Measurements from ENCODE around the gene SNX7. TPM values are rescaled to one million over a fixed set of nuclear protein-coding genes. Genes with fewer than 3 reads are reported as not detected.

The SNX7 gene
- total RNA-seq, 1 experiment from 2014 or later = 25.3 TPM

- ChIA-PET POLR2A (ENCODE audit: unreplicated experiment) (interaction anchor here (0.7 kb wide), 1 partner anchor 191 kb away, joined by 3 read pairs; no protein-coding TSS in a partner anchor), CTCF (no interaction called here)
- no peak overlapping the region for H3K4me3 ChIP-seq
- DNase-seq = no peak
- no peak for TF ChIP-seq EZH2 (IDR thresholded peaks at IDR 0.05; ENCODE audit: low read depth)
- TF ChIP-seq, protein P1, sequence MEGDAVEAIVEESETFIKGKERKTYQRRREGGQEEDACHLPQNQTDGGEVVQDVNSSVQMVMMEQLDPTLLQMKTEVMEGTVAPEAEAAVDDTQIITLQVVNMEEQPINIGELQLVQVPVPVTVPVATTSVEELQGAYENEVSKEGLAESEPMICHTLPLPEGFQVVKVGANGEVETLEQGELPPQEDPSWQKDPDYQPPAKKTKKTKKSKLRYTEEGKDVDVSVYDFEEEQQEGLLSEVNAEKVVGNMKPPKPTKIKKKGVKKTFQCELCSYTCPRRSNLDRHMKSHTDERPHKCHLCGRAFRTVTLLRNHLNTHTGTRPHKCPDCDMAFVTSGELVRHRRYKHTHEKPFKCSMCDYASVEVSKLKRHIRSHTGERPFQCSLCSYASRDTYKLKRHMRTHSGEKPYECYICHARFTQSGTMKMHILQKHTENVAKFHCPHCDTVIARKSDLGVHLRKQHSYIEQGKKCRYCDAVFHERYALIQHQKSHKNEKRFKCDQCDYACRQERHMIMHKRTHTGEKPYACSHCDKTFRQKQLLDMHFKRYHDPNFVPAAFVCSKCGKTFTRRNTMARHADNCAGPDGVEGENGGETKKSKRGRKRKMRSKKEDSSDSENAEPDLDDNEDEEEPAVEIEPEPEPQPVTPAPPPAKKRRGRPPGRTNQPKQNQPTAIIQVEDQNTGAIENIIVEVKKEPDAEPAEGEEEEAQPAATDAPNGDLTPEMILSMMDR (conservative IDR thresholded peaks at IDR 0.05) = no peak
- H3K36me3 ChIP-seq (ENCODE audit: low read depth) = no peaks in the 10 kb centered on the region
- intact Hi-C loops (cut with micrococcal nuclease; ENCODE audit: unreplicated experiment) = no loop called here
- H3K4me1 ChIP-seq (replicated peaks; ENCODE audit: insufficient read depth) = no peaks in the 10 kb centered on the region
- no peaks in the 10 kb centered on the region for H3K9me3 ChIP-seq (ENCODE audit: insufficient read depth, low read depth)
- H3K79me2 ChIP-seq (ENCODE audit: low read depth) = no peaks in the 10 kb centered on the region
- no peak overlapping the region for H3K4me2 ChIP-seq
- no peak overlapping the region for H2AFZ ChIP-seq
- no peak overlapping the region for H3K27ac ChIP-seq
- no peaks in the 10 kb centered on the region for H3K27me3 ChIP-seq (ENCODE audit: insufficient read depth, low read depth)
- no peaks in the 10 kb centered on the region; the same call in 1 of the 2 replicates for H3F3A ChIP-seq (ENCODE audit: insufficient read depth, low read depth)
- BruUV-seq (replicated peaks) = no TSS peak
- peaks cover 3% of the 10 kb centered on the region; the same call in 1 of the 2 replicates for H4K20me1 ChIP-seq (ENCODE audit: insufficient read depth)
- no peaks in the 10 kb centered on the region for H3K9me2 ChIP-seq (ENCODE audit: insufficient read depth)
Measured at GRCh38 chr1:98754176-98754575, 92.7 kb downstream of the SNX7 start.

DNA sequence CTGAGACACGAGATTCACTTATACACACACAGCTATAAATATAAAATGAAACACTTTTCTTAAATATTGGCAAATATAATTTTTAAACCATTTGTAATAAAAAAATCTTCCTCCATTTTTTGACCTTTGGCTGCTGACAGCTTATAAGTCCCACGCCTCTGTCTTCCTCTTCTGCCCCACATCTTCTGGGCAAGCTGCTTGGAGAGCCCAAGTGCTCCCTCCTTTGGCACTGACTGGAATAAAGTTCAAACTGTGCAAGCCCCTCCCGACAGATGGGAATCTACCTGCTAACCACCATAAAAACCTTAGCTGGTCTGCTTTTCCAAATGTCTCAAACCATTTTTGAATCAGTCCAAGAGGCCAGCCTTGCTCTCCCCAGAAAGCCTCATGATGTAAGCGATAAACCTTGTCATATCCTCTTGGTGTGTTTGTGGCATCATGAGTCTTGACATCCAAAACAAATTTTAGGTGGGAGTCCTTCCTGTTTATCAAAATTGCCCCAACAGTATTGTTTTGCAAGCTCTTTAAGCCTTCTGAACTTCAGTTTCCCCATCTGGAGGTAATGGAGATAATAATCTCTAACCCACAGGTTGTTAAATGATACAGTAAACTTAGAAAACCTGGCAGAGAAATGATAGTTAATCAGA, 99.8 kb downstream of the SNX7 start:
- peaks cover 3% of the 10 kb centered on the region; the same call in 1 of the 2 replicates for H4K20me1 ChIP-seq (ENCODE audit: insufficient read depth)
- no peaks in the 10 kb centered on the region for H3K36me3 ChIP-seq (ENCODE audit: low read depth)
- H3K4me3 ChIP-seq = no peak overlapping the region
- TF ChIP-seq EZH2 (IDR thresholded peaks at IDR 0.05; ENCODE audit: low read depth) = no peak
- TF ChIP-seq, protein P1 (conservative IDR thresholded peaks at IDR 0.05) = no peak; the same call in 1 of the 2 replicates
- no peaks in the 10 kb centered on the region for H3K27me3 ChIP-seq (ENCODE audit: insufficient read depth, low read depth)
- no peaks in the 10 kb centered on the region for H3K9me2 ChIP-seq (ENCODE audit: insufficient read depth)
- intact Hi-C loops (cut with micrococcal nuclease; ENCODE audit: unreplicated experiment) = no loop called here
- H3K4me2 ChIP-seq = no peak overlapping the region
- ChIA-PET CTCF (no interaction called here), POLR2A (ENCODE audit: unreplicated experiment) (no interaction called here)
- no peaks in the 10 kb centered on the region for H3K79me2 ChIP-seq (ENCODE audit: low read depth)
- no peaks in the 10 kb centered on the region; the same call in 1 of the 2 replicates for H3F3A ChIP-seq (ENCODE audit: insufficient read depth, low read depth)
- no TSS peak for BruUV-seq (replicated peaks)
- no peak overlapping the region for H3K27ac ChIP-seq
- H3K9me3 ChIP-seq (ENCODE audit: insufficient read depth, low read depth) = no peaks in the 10 kb centered on the region
- no peaks in the 10 kb centered on the region for H3K4me1 ChIP-seq (replicated peaks; ENCODE audit: insufficient read depth)
- no peak overlapping the region for H2AFZ ChIP-seq
- DNase-seq = no peak

DNA sequence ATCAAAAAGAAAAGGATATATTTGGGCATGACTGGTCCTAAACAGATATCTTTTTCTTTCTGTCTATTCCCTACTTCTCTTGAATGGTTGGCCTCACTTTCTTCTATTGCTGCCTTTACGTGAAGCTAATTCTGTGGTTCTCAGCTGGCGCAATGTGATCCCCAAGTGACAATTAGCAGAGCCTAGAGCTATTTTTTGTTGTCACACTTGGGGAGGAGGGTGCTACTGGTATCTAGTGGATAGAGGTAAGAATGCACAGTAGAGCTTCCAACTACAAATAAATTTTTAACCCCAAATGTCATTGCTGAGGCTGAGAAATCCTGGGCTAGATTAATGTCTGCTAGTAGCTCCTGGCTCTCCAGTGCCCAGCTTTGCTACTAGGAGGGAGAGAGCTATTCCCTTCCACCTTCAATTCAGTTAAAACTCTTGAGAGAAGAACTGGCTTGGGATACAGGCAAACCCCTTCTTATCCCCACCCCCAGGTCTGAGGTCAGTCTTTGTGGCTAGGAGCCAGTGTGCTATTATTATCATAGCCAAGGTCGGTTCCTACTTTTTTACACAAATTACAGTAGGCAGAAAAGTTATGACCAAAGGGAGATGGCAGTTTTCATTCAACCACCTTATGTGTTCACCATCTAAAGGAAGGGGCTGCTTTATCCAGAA, 102.1 kb downstream of the SNX7 start:
- no peak overlapping the region for H3K4me3 ChIP-seq
- H2AFZ ChIP-seq = no peak overlapping the region
- no peak for DNase-seq
- BruUV-seq (replicated peaks) = no TSS peak
- no peaks in the 10 kb centered on the region for H3K4me1 ChIP-seq (replicated peaks; ENCODE audit: insufficient read depth)
- H3K36me3 ChIP-seq (ENCODE audit: low read depth) = no peaks in the 10 kb centered on the region
- H3K79me2 ChIP-seq (ENCODE audit: low read depth) = no peaks in the 10 kb centered on the region
- intact Hi-C loops (cut with micrococcal nuclease; ENCODE audit: unreplicated experiment) = no loop called here
- ChIA-PET CTCF (no interaction called here), POLR2A (ENCODE audit: unreplicated experiment) (no interaction called here)
- no peaks in the 10 kb centered on the region for H3K27me3 ChIP-seq (ENCODE audit: insufficient read depth, low read depth)
- TF ChIP-seq, protein P1 (conservative IDR thresholded peaks at IDR 0.05) = no peak
- no peak for TF ChIP-seq EZH2 (IDR thresholded peaks at IDR 0.05; ENCODE audit: low read depth)
- H3K4me2 ChIP-seq = no peak overlapping the region
- H3K9me3 ChIP-seq (ENCODE audit: insufficient read depth, low read depth) = no peaks in the 10 kb centered on the region
- no peaks in the 10 kb centered on the region for H4K20me1 ChIP-seq (ENCODE audit: insufficient read depth)
- no peaks in the 10 kb centered on the region; the same call in 1 of the 2 replicates for H3F3A ChIP-seq (ENCODE audit: insufficient read depth, low read depth)
- no peaks in the 10 kb centered on the region for H3K9me2 ChIP-seq (ENCODE audit: insufficient read depth)
- no peak overlapping the region for H3K27ac ChIP-seq
